GM21447 (cell line): Measurements from ENCODE around the gene TMEM8B.

Experiments used
- ATAC-seq: cut with Tn5 transposase; IDR thresholded peaks from one replicate; pipeline ENCODE4 v1.9.1; 2021; ENCODE audit not compliant: unreplicated experiment

Gene TMEM8B

GRCh38 chr9:35811381-35812024 is 17.5 kb upstream of the TMEM8B start:
- no peak for ATAC-seq

GRCh38 chr9:35812025-35812602 is 16.9 kb upstream of the TMEM8B start, which contains the start of gene SPAG8:
TSS of gene SPAG8 (minus strand) at chr9:35812262. CDS start at chr9:35812147, 115 bp downstream.
- peak; percentile 57 for ATAC-seq

GRCh38 chr9:35813434-35814105 is 15.5 kb upstream of the TMEM8B start:
- ATAC-seq = no peak

- peak; percentile 23 for ATAC-seq
Measured at GRCh38 chr9:35814106-35814840, 14.8 kb upstream of the TMEM8B start.

- ATAC-seq = peak; percentile 71
Measured at GRCh38 chr9:35814841-35815543, 14.0 kb upstream of the TMEM8B start, which contains the start of gene HINT2. TSS of gene HINT2 (minus strand) at chr9:35815042. CDS start at chr9:35814979, 63 bp downstream.

- ATAC-seq = no peak
Measured at GRCh38 chr9:35816708-35817107, 12.3 kb upstream of the TMEM8B start.

GRCh38 chr9:35818341-35818740 is 10.7 kb upstream of the TMEM8B start:
- ATAC-seq = no peak

- ATAC-seq = no peak
Measured at GRCh38 chr9:35820076-35820475, 9.0 kb upstream of the TMEM8B start.

GRCh38 chr9:35822926-35823325 is 6.1 kb upstream of the TMEM8B start:
- no peak for ATAC-seq

- no peak for ATAC-seq
Measured at GRCh38 chr9:35826071-35826701, 2.8 kb upstream of the TMEM8B start.

- ATAC-seq = no peak
Measured at GRCh38 chr9:35827486-35827885, 1.5 kb upstream of the TMEM8B start.

- peak; percentile 1 for ATAC-seq
Measured at GRCh38 chr9:35828716-35829083, 328 bp upstream of the TMEM8B start, which contains the start of gene FAM221B. TSS of gene FAM221B (minus strand) at chr9:35828732. CDS start at chr9:35826161, 2,571 bp downstream.

GRCh38 chr9:35829764-35830096 is 702 bp downstream of the TMEM8B start:
- no peak for ATAC-seq

GRCh38 chr9:35831040-35831439 is 2.0 kb downstream of the TMEM8B start:
- ATAC-seq = no peak

GRCh38 chr9:35832814-35833213 is 3.8 kb downstream of the TMEM8B start:
- ATAC-seq = no peak

- no peak for ATAC-seq
Measured at GRCh38 chr9:35834260-35835215, 5.5 kb downstream of the TMEM8B start.

- no peak for ATAC-seq
Measured at GRCh38 chr9:35835216-35835632, 6.2 kb downstream of the TMEM8B start.

GRCh38 chr9:35835766-35836165 is 6.7 kb downstream of the TMEM8B start:
- no peak for ATAC-seq

- no peak for ATAC-seq
Measured at GRCh38 chr9:35836595-35836994, 7.6 kb downstream of the TMEM8B start.
